ENCODE data around the gene NRXN2.

NRXN2 gene

DNA sequence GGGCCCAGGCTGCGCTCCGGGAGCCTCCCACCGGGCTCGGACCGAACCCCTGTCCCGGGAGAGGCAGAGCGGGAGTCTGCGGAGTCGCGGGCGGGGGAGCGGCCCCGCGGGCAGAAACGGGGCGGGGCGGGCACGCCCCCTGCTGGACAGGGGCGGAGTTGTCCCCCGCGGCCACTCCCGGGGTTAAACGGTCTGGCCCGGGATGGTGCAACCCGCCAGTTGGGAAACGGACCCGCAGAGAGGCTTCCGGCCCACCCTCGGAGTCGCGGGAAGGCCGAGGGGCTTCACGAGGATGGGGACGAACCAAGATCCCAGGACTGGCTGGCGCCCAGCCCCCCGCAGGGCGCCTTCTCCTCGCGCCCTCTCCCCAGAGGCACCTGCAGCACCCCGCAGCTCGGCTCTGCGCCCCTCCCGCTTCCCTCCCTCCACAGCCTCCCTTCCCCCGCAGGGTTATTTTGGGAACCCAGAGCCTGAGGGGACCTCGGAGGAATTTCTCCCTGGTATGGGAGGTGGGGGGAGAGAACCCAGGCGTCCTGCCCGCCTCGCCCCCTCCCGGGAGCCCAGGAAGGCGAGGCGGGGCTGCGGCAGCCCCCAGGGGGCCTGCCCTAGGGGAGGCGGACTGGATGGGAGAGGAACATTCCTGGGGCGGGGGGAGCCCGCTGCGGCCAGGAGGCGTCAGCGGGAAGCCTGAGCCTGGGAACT is 20.0 kb upstream of the NRXN2 start:
- peak; percentile 22 for DNase-seq

- no peak for DNase-seq
Observed at GRCh38 chr11:64742087-64742888, 19.3 kb upstream of the NRXN2 start.

- no peak for DNase-seq
Observed at GRCh38 chr11:64741375-64742086, 18.5 kb upstream of the NRXN2 start.

- no peak for DNase-seq
Observed at GRCh38 chr11:64739871-64740270, 16.9 kb upstream of the NRXN2 start.

DNA sequence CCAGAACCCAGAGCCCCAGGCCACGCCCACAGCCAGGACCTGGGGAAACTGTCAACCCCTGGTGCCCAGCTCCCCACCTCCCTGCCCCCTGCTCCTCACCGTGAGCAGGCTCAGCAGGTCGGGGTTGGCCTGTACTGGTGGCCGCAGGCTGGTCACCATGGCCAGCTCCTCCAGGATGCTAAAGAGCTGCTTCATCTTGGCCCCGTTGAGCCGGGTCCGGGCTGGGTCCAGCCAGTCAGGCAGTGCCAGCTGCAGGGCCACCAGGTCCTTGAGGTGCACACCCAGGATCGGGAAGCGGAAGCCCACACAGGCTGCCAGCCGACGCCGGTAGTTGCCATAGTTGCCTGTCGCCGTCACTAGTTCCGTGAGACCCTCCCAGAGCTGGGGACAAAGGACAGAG is 13.7 kb upstream of the NRXN2 start:
- DNase-seq: no peak

DNA sequence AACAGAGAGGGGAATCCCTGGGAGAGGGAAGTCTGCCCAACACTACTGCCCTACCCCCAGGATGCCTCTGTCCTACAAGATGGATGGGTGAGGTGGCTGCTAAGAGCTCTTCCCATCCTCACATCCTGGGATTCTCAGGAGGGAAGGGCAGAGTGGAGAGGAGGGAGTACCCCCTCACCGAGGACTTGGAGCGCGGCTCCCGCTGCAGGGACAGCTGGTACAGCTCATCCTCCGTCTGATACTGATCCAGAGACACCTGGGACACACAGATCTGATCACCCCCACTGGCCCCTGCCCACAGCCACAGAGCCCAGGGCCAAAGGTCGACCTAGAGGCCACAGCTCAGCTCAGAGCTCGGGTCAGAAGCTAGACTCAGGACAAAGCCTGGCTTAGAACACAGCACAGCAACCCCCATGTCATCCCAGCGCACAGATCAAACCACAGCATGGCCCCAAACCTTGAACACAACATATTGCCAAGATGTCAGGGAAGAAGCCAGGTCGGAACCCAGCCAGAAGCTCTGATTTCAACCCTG is 12.8 kb upstream of the NRXN2 start:
- DNase-seq: no peak

DNA sequence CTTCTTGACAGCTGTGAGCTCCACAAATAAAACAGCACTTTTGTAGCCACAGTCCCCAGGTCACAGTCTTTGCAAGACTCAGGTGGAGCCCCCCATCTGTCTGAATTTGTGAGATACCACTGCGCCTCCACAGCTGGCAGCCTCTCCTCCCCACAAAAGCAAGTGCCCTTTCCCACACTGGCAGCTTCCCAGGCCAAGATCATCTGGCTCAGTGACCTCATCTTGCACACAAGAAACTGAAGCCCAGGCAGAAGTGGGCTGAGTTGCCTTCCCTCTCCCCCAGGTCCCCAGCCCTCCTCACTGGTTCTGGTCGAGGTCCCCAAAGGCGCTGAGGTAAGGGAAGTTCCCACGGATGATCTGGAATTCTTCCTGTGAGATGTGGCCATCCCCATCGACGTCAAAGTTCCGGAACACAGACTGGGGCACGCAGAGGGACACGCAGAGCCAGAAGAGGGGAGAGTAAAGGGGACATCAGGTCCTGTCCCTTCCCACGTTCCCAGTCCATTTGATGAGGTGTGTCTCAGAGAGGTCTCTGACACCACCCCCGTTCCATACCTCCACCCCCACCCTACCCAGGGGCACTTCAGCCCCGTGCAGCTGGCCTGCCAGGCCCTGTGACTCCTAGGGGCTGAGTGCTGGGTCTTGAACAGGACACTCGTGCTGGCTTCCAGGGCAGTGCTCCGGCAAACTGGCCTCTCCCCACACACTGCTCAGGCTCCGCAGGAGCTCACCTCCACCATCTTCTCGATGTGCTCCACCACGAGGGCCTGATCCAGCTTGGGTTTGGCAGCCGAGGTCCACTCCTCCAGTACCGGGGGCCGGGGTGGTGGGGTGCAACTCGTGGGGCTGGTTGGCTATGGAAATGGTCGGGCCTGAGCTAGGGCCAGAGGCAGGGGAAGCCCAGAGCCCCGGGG is 12.1 kb upstream of the NRXN2 start:
- DNase-seq: no peak

DNA sequence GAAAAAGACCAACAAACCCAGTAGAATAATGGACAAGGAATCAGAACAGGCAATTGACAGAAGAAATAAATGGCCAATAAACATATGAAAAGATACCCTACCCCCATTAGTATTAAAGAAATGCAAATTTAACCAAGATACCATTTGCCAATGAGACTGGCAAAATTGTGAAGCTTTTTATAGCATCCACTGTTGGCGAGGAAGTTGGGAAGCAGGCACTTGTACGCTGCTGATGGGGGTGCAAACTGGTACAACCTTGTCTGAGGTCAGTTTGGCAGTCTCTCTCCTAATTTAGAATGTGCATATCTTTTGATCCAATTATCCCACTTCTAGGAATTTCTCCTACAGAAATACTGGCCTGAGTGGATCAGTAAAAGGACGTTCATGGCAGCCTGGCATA is 8.6 kb upstream of the NRXN2 start:
- no peak for DNase-seq

DNA sequence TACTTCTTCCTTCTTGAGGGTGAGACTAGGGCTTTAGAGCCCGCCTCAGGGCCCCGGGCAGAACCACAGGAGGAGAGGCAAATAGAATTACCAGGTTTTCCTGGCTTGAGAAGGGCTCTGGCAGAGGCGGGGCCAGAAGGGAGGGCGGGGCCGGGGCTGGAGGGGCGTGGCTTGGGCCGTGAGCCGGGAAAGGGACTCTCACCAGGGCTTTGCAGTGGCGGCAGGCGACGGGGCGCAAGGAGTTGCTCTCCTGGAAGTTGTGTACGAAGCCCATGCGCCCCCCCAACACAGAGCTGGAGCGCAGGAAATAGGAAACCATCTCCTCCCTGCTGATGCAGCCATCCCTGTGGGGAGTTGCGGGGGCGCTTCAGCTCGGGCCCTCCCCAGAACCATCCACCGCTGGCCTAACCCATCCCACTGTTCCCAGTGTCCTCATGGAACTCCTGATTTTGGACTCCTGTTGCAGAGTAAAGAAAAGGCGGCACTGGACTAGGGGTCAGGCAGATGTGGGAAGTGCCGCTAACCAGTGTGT is 6.9 kb upstream of the NRXN2 start:
- no peak for DNase-seq

- DNase-seq: no peak
Observed at GRCh38 chr11:64728757-64729365, 5.9 kb upstream of the NRXN2 start.

GRCh38 chr11:64726867-64727530 is 4.0 kb upstream of the NRXN2 start:
- DNase-seq: no peak

- no peak for DNase-seq
Observed at GRCh38 chr11:64726211-64726641, 3.2 kb upstream of the NRXN2 start.

DNA sequence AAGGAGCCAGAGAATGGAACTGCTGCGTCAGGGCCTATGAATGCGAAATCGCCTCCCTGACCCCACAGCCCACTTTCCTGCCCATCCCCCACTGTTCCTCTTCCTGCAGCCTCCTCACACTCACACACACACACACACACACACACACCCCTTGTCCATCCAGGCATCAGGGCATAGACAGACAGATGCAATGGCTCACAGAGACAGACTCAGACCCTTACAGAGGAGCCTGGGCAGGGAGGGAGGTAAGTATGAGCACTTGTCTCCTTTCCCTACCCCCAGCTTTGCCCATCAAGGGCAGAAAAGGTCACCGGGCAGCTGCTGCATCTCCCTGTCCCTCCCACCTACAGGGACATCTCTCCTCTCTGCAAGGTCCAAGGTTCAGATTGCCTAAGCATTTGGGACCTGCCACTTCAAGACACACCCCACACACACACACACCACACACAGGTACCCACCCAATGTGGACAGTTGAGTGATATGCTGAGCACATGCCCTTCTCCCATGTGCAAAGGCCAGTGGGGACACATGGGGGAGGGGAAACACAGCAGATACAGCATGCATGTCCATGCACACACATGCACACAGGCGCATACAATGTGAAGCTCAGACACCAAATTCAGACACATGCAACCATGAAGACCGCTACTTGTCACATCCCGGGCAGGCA is 2.0 kb upstream of the NRXN2 start:
- DNase-seq: no peak

DNA sequence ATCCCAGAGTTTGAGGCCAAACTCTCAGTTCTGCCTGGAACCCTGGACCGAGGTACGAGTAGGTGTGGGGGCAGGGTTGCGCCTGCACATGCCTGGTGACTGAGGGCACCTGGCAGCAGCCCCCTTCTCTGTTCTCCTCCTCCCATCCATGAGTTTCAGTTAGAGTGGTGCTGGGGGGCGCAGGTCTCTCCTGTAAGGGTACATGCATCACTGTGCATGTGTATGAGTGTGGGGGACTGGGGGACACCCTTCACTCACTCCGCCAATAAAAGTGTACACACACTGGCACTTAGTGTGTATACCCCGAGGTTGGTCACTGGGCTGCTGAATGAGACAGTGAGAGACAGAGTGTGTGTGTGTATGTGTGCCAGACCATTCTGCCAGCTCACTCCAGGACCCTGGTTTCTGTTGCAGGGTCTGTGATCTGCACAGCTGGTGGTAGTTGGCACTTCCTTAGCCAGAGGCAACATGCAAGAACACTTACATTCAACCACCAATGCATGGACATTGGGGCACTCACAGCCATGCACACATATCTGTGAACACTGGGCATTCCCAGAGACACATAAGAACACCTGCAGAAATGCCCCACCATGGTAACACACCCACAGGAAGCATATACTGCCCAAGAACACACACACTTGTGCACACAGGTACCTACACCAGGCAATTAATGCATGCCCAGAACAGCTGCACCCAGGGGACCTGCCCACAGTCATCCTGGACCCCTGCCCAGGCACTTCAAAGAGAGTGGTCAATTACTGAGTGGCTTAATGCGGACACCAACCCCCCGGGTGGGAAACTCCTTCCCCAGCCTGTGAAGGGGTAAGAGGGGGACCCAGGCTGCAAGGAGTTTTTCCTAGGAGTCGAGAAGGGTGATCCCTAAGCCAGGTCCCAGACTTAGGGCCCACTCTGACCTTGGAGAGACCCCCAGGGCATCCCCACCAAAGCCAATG is 1.2 kb upstream of the NRXN2 start:
- DNase-seq: no peak

DNA sequence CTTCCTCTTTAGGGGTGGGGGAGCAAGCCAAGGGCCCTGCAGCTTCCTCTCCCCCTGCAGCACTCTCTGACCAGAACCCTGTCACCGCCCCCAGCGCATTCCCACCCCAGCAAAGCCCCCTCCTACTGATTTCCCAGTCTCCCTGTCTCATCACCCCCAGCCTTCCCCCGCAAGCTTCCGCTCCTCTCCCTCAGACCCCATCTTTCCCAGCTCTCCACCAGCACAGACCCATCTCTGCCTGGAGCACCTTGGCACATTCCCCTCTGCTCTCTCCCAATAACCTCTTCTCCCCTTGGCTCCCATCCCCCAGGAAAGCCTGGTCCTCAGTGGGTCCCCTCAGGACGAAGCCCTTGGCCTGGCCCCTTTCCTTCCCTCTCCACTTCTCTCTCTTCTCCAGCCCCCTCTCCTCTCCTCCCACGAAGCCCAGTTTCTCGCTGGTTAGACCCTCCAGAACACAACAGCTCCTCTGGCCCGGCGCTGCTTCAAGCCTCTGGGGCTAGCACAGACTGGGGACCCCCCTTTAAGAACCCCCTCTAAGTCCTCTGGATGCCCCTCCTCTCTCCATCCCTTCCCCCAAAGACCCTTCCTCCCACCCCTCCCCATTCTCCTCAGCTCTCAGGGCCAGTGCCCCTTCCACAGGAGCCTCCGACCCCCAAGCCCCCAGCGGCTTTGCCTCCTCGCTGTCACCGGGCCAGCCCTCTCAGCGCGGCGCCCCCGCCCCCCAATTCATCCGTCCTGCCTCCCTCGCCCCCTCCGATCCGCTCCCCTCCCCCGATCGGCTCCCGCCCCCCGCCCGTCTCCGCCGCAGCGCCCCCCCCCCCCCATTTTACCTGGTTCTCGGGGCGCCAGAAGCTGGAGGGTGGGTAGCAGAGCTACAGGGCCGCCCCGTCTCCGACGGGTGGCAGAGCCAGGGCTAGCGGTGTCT is 594 bp downstream of the NRXN2 start:
- no peak for DNase-seq

DNA sequence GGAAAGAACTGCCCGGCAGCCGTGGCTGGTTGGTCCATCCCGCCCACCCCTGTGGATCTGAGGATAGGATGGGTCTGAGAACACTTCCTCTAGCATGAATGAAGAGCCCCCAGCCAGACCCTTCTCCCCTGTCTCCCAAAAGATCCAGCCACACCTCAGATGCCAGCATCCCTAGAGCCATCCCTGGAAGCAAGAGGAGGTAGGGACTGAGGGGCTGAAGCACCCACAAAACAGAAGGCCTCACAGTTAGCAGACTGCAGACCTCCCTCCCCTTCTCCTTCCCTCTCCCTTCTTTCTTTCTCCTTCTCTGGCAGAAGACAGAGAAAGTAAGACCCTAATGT is 1.7 kb downstream of the NRXN2 start:
- no peak for DNase-seq

DNA sequence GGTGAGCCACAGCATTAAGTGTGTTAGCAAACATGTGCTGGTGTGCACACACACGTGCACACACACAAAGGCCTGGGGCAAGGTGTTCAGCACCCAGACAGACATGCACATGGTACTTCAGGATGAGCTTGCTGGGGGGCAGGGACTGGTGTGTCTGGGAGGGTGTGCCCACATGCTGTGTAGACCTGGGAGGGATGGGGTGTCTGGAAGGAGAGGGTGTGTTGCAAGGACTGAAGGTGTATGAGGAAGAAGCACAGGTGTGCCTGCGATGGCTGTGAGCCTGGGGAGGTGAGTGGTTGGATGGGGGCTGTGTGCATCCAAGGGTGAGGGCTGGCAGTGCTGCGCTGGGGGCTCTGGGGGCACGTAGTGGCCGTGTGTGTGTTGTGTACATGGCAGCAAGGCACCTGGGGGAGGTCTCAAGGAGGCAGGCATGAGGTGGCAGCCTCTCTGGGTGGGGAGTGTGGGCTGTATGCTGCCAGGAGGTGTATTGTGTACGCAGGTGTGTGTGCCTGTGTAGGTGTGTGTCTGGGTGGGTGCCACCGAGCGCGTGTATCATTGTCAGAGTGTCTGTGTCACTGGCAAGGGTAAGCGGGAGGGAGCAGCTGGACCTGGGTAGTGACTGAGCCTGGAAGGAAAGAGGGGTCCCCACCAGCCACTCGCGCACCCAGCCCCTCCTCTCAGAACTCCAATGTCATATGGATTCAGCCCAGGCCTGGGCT is 2.2 kb downstream of the NRXN2 start:
- DNase-seq: no peak

- DNase-seq: no peak
Observed at GRCh38 chr11:64720167-64720566, 2.8 kb downstream of the NRXN2 start.
